Hepatocyte (in vitro differentiated cells): ENCODE measurements around the gene KLHL36.

Source experiments
- EZH2 ChIP-seq: fragments of 200-600 bp; sonication (generic); IDR thresholded peaks from 2 replicates; pipeline ENCODE4 v1.6.1; 2016; ENCODE audit warnings: antibody characterized with exemption, mild to moderate bottlenecking, borderline replicate concordance
- EZH2phosphoT487 ChIP-seq: fragments of 200-600 bp; sonication (generic); IDR thresholded peaks from one replicate; pipeline ENCODE4 v1.6.1; 2018; ENCODE audit warnings: antibody characterized with exemption, mild to moderate bottlenecking, low read depth, moderate library complexity; ENCODE audit not compliant: unreplicated experiment, severe bottlenecking
- TF ChIP-seq, protein P1 (sequence below): fragments of 200-600 bp; sonication (generic); IDR thresholded peaks from 2 replicates; pipeline ENCODE4 v1.5.1; 2016; ENCODE audit warnings: antibody characterized with exemption, mild to moderate bottlenecking; ENCODE audit not compliant: poor library complexity

DNA sequence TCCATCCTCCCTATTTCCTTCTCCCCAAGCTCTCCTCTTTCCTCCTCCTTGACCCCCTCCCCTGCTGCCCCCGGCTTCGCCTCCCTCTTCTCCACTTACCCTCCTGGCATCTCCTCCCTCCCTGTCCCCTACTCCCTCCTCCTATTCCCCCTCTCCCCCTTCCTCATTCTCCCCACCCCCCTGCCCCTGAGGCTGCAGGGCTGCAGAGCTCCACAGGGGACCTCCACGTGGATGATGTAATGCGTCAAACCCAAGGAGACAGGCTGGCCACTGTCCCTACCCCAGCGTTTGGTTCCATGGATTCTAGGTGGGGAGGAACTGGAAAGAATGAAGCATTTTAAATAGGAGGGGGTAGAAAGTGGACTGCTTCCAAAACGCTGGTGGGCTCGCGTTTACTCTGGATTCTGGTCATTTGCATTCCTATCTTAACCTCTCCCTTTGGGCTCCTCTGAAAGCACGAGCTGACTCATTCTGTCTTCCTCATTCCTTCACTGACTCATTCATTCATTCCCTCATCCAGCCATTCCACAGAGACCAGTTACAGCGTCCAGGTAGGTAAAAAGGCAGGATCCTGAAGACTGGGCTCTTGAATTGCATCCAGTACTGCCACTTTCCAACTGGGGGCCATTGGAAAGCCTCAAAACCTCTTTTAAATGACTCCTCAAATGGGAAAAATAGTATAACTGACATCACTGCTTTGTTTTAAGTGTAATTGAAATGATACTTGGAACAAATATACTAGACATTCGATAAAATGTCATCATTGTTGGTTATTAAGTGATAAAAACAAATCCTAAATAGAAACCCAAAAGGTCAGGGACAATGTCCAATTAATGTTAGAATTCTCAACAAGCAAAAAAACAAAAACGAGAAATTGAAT lies 29.5 kb upstream of the KLHL36 start:
- TF ChIP-seq EZH2 (no peak), EZH2phosphoT487 (no peak)
- TF ChIP-seq, protein P1, sequence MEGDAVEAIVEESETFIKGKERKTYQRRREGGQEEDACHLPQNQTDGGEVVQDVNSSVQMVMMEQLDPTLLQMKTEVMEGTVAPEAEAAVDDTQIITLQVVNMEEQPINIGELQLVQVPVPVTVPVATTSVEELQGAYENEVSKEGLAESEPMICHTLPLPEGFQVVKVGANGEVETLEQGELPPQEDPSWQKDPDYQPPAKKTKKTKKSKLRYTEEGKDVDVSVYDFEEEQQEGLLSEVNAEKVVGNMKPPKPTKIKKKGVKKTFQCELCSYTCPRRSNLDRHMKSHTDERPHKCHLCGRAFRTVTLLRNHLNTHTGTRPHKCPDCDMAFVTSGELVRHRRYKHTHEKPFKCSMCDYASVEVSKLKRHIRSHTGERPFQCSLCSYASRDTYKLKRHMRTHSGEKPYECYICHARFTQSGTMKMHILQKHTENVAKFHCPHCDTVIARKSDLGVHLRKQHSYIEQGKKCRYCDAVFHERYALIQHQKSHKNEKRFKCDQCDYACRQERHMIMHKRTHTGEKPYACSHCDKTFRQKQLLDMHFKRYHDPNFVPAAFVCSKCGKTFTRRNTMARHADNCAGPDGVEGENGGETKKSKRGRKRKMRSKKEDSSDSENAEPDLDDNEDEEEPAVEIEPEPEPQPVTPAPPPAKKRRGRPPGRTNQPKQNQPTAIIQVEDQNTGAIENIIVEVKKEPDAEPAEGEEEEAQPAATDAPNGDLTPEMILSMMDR = no peak
